ENCODE data around the gene HNRNPLL.

GRCh38 chr2:38512211-38512610, 90.5 kb downstream of the HNRNPLL start:
- no peak for TF ChIP-seq CTCF (IDR thresholded peaks at IDR 0.05)
- no peak for TF ChIP-seq POLR2A (IDR thresholded peaks at IDR 0.05)

All from testis (tissue), 2 donors.